Cerebellar cortex (tissue), 1 donor: ENCODE measurements around the gene MTHFR.
A peak's percentile ranks its signal among the peaks of the same experiment; 100 is the strongest.

ENCODE experiments used
- DNase-seq: peaks from one replicate; pipeline ENCODE4 v3.0.0-alpha.2; 2015; ENCODE audit warnings: low spot score

Gene MTHFR

GRCh38 chr1:11805422-11806306, at the start of gene MTHFR, which contains the start of gene CLCN6:
TSS of gene MTHFR (minus strand) at chr1:11805964. CDS start at chr1:11803116, 2,848 bp downstream.
TSS of gene CLCN6 (plus strand) at chr1:11806191. CDS start at chr1:11806263, 72 bp downstream.
- DNase-seq = peak; percentile 99

GRCh38 chr1:11855430-11855829, 49.7 kb upstream of the MTHFR start:
- DNase-seq = no peak

- no peak for DNase-seq
Observed at GRCh38 chr1:11854519-11854918, 48.8 kb upstream of the MTHFR start.

GRCh38 chr1:11851180-11851579, 45.4 kb upstream of the MTHFR start:
- DNase-seq = no peak

GRCh38 chr1:11850156-11850555, 44.4 kb upstream of the MTHFR start:
- no peak for DNase-seq

GRCh38 chr1:11848373-11848700, 42.6 kb upstream of the MTHFR start:
- DNase-seq = no peak

- no peak for DNase-seq
Observed at GRCh38 chr1:11847667-11848372, 42.1 kb upstream of the MTHFR start, which contains the start of gene NPPA. TSS of gene NPPA (minus strand) at chr1:11847783. CDS start at chr1:11847684, 99 bp downstream.

GRCh38 chr1:11845641-11846335, 40.0 kb upstream of the MTHFR start:
- DNase-seq = peak; percentile 7

- no peak for DNase-seq
Observed at GRCh38 chr1:11842154-11843041, 36.6 kb upstream of the MTHFR start.

- DNase-seq = no peak
Observed at GRCh38 chr1:11841245-11842153, 35.7 kb upstream of the MTHFR start.

- DNase-seq = no peak
Observed at GRCh38 chr1:11839727-11840705, 34.3 kb upstream of the MTHFR start.

- DNase-seq = peak; percentile 69
Observed at GRCh38 chr1:11838349-11839272, 32.8 kb upstream of the MTHFR start.

- DNase-seq = no peak
Observed at GRCh38 chr1:11837767-11838348, 32.1 kb upstream of the MTHFR start.

- no peak for DNase-seq
Observed at GRCh38 chr1:11836955-11837766, 31.4 kb upstream of the MTHFR start.

- DNase-seq = no peak
Observed at GRCh38 chr1:11835441-11836225, 29.9 kb upstream of the MTHFR start.

GRCh38 chr1:11833900-11834299, 28.1 kb upstream of the MTHFR start:
- DNase-seq = no peak
